Ascending aorta (tissue), 2 donors: ENCODE results near the gene ST14. TPM values are rescaled to one million over a fixed set of nuclear protein-coding genes. Genes with fewer than 3 reads are reported as not detected.

Source experiments
- DNase-seq, 2 donors: peaks; one replicate each; pipeline ENCODE4 v3.0.0-alpha.2; 2019; ENCODE audit warnings: low spot score in 2 of 2
- H3K27ac ChIP-seq, 2 donors: fragments of 200-600 bp; sonication (generic); one replicate each; pipeline ENCODE4 v1.5.1; 2016 to 2017; ENCODE audit warnings: mild to moderate bottlenecking in 1 of 2
- H3K27me3 ChIP-seq: fragments of 200-600 bp; sonication (generic); one replicate; pipeline ENCODE4 v1.5.1; 2017
- H3K36me3 ChIP-seq, 2 donors: fragments of 200-600 bp; sonication (generic); one replicate each; pipeline ENCODE4 v1.5.1; 2016
- H3K4me1 ChIP-seq, 2 donors: fragments of 200-600 bp; sonication (generic); one replicate each; pipeline ENCODE4 v1.5.1; 2016 to 2017; ENCODE audit warnings: mild to moderate bottlenecking in 1 of 2
- H3K4me3 ChIP-seq, 2 donors: fragments of 200-600 bp; sonication (generic); one replicate each; pipeline ENCODE4 v1.5.1; 2016 to 2017; ENCODE audit warnings: mild to moderate bottlenecking in 1 of 2
- H3K9me3 ChIP-seq, 2 donors: fragments of 200-600 bp; sonication (generic); one replicate each; pipeline ENCODE4 v1.5.1; 2016
- CTCF ChIP-seq, 3 experiments: fragments of 200-600 bp in 2 of 3; fragments of 450-650 bp in 1 of 3; sonication (generic) in 2 of 3; IDR thresholded peaks; one replicate each; pipeline ENCODE4 v1.5.1; 2016 to 2019; ENCODE audit warnings: antibody characterized with exemption in 3 of 3, mild to moderate bottlenecking in 1 of 3, moderate library complexity in 1 of 3
- intact Hi-C: fragments of 100-400 bp; cut with DNase I; formaldehyde crosslinking; loops from one replicate; pipeline ENCODE4 v1.15.1; 2023
- total RNA-seq: library from RNA; depleted of rRNA; stranded (reverse); fragments of >200 nt; gene quantifications from one replicate; pipeline ENCODE4 v1.1.0, GENCODE V29; 2016

Gene ST14
- total RNA-seq, 1 donor from 2014 or later: 5.4 TPM

DNA sequence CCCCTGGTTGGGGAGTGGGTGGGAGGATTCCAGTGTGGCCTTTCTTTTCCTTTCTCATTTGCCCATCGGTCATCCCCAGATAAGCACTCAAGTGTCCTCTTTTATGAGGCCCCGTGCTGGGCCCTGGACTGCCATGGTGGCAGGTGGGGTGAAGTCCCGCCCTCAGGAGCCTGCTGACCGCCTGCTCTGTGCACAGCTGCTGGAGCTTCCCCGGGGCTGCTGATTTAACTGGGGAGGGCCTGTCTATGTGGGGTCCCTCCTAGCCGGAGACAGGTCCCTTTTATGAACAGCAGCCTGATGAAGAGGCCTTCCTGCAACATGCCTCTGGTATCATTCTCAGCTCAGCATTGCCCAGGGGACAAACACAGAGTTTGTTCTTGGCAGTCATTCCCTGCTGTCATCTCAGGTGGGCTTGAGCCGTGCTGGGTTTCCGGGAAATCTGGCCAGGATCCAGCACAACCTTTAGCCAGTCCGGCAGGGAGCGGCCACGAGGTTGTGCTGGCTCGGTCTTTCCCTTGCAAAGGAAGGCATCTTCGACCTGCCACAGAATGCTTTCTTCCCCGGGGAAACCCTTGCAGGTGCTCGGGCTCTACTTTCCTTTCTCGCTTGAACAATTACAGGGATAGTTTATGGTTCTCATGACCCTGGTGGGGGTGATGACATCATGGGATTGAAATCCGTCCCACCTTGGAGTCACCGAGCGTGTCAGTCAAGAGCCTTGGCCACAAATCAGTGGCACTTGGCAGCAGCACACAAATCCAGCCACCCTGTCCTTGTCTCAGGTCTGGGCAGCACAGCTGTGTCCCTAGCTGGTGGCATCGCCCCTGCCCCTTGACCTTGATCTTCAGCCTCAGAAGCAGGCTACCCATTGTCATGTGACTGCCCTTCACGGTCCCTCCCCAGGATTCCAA is 20.1 kb downstream of the ST14 start:
- DNase-seq: no peak
- no peaks in the 10 kb centered on the region for H3K27me3 ChIP-seq
- no peaks in the 10 kb centered on the region for H3K36me3 ChIP-seq
- H3K27ac ChIP-seq: no peak overlapping the region
- no peak for TF ChIP-seq CTCF (IDR thresholded peaks at IDR 0.05)
- no peaks in the 10 kb centered on the region for H3K9me3 ChIP-seq
- intact Hi-C loops: no loop called here
- no peaks in the 10 kb centered on the region for H3K4me1 ChIP-seq
- H3K4me3 ChIP-seq: no peak overlapping the region

DNA sequence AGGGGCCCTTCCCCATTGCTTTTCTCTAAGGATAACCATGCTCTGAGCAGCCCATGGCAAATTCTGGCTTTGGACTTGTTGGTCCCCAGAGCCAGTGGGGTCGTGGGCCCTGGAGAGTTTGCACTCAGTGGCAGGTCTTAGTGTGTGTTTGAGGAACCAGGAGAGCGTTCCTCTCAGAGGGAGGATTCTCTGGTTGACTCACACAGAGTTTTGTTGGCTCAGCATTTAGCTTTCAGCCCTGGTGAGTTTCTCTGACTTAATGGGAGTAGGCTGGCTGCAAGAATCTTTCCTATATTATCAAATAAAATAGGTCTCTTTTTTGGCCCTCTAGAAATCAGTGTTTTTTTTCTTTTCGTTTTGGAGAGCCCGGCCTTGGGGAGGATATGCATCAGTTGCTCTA is 20.9 kb downstream of the ST14 start:
- intact Hi-C loops: no loop called here
- Histone ChIP-seq H3K36me3 (no peaks in the 10 kb centered on the region), H3K4me3 (no peak overlapping the region), H3K27ac (no peak overlapping the region), H3K4me1 (no peaks in the 10 kb centered on the region), H3K9me3 (no peaks in the 10 kb centered on the region), H3K27me3 (no peaks in the 10 kb centered on the region)
- no peak for TF ChIP-seq CTCF (IDR thresholded peaks at IDR 0.05)
- no peak for DNase-seq

DNA sequence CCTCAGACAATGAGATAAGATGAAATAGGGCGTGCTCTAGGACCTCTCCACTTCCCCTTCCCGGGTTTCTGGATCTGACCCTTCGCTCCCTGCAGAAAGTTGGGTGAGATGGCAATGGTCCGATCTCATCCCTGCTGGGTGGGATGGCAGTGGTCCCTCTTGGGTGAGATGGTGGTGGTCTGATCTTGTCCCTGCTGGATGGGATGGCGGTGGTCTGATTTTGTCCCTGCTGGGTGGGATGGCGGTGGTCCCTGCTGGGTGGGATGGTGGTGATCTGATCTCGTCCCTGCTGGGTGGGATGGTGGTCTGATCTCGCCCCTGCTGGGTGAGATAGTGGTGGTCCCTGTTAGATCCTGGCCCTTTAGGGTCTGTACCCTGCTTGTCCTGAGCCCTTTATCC is 21.3 kb downstream of the ST14 start:
- Histone ChIP-seq H3K4me3 (no peak overlapping the region), H3K27me3 (no peaks in the 10 kb centered on the region), H3K4me1 (no peaks in the 10 kb centered on the region), H3K36me3 (no peaks in the 10 kb centered on the region), H3K9me3 (no peaks in the 10 kb centered on the region), H3K27ac (no peak overlapping the region)
- intact Hi-C loops: no loop called here
- no peak for DNase-seq
- TF ChIP-seq CTCF (IDR thresholded peaks at IDR 0.05): no peak

DNA sequence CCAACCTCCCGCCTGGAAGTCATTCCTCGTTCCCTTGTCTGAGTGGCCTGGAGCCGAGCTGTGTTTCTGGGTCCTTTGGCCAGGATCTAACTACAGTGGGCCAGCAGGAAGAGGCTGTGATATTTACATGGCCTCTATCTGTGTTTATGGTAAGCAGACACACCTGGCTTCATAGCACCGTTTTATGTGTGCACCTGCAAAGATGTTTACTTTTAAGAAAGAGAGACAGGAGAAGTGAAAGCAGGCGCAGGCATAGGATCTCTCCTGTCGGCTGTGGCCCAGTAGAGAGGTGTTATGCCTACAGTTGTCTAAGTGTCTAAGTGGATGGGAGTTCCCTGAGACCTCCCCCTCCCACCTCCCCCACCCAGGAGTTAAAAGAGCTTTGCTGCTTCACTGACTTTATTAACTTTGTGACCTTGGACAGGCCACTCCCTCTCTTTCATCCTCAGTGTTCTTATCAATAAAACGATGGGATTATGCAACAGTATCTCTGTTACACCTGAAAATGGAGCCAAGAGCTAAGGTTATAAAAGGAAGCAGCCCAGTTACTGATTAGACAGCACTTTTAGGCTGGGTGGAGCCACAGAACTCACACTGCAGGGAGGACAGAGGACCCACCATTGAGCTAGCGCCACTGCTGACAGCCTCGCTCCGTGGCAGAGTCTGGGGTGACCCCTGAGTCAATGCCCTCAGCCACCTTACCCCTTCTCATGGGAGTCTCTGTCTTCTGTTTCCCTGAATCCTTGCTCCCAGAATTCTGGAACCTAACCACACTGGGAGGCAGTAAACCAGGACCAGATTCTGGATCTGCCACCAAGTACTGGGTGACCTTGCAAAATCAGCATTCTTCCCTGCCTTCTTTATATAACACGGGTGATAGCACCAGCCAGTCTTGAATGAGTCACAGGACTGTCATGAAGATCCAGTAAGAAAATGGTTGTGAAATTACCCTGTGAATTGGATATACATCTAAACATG is 22.0 kb downstream of the ST14 start:
- Histone ChIP-seq H3K9me3 (no peaks in the 10 kb centered on the region), H3K27me3 (no peaks in the 10 kb centered on the region), H3K36me3 (no peaks in the 10 kb centered on the region), H3K4me1 (no peaks in the 10 kb centered on the region), H3K27ac (no peak overlapping the region), H3K4me3 (no peak overlapping the region)
- no peak for TF ChIP-seq CTCF (IDR thresholded peaks at IDR 0.05)
- no peak for DNase-seq
- intact Hi-C loops: no loop called here

- intact Hi-C loops: no loop called here
Measured at GRCh38 chr11:130183878-130184610, 24.5 kb downstream of the ST14 start.

More at GRCh38 chr11:130183878-130184610, 24.5 kb downstream of the ST14 start:
- DNase-seq: no peak
- Histone ChIP-seq H3K4me3 (no peak overlapping the region), H3K4me1 (no peaks in the 10 kb centered on the region), H3K36me3 (no peaks in the 10 kb centered on the region), H3K27ac (no peak overlapping the region), H3K27me3 (no peaks in the 10 kb centered on the region), H3K9me3 (no peaks in the 10 kb centered on the region)
- TF ChIP-seq CTCF (IDR thresholded peaks at IDR 0.05): no peak
